Limb (tissue), 2 donors: ENCODE results near the gene DNAI7.

ENCODE experiments used
- DNase-seq, 2 donors: peaks; one replicate each; pipeline ENCODE4 v3.0.0-alpha.2; 2016; ENCODE audit errors: extremely low spot score in 2 of 2

DNAI7 gene

DNA sequence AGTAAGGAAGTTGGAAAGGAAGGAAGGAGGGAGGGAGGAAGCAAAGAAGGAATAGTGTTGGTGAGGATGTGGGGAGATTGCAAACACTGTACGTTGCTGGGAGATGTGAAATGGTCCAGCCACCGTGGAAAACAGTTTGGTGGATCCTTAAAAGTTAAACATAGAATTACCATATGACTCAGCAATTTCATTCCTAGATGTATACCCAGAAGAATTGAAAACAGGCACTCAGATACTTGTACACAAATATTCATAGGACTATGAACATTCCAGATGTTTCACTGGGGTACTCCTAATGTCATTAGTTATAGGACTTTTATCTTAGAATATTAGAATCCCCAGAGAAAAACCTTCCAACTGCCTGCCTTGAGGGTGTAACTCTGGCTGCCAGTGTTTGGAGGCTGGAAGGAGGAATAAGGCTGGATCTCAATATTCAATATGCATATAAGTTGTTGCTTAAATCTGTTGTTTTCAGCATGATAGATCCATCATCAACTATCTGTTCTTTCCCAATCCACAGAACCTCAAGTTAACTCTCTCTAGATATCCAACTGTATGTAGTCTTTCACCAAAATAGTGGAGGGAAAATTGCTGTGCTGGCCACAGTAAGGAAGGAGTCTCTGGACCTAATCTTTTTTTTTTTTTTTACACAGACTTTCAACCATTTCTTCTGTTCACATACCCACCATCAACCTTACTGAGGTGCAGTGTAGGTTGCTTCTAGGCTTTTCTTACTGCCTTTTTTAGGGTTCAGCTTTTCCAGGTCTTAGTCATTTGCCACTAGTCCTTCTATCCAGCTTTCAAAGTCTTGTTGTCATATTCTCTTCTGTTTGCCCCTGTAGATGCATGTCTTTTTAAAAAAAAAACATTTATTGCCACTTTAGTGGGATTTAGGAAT lies 94.5 kb downstream of the DNAI7 start:
- DNase-seq: no peak

DNA sequence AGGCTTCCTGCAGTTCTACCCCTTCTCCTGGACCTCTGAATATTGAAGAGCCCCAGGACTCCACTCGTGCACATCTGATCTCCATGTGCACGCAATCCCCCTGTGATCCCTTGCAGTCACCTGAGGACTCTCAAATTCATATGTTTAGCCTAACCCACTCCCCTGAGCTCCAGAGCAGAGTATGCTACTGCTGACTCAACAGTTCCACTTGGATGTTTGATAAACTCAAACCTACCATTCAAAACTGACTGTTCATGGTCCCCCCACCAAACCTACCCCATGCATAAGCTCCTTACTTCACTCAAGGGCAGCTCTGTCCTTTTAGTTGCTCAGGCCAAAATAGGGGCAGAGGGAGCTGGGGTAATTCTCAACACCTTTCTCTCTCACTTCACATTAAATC lies 96.0 kb downstream of the DNAI7 start:
- no peak for DNase-seq

DNA sequence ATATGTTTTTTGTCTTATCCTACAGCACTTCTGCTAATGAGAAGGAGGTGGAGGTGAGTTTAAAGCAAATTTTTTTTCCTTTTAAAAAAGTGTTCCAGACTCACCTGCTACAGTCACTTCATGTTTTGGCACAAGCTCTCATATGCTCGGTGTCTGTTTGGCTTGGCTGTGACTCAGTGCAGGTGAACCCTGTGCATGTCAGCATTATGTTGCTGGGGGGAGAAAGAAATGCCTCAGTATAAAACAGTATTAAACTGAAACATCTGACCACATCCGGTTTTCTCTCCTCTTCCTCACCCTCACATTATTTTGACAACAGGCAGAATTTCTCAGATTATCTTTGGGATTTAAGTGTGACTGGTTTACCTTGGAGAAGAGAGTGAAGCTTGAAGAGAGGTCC lies 105.2 kb downstream of the DNAI7 start:
- no peak for DNase-seq

DNA sequence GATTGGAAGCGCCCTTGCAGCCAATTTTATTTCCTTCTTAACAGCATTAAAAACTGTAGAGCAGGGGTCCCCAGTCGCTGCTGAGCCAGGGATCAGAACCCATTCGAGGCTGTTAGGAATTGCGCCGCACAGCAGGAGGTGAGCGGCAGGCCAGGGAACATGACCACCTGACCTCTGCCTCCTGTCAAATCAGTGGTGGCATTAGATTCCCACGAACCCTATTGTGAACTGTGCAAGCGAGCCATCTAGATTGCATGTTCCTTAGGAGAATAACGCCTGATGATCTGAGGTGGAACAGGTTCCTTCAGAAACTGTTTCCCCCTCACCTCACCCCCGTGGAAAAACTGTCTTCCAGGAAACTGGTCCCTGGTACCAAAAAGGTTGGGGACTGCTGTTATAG lies 107.4 kb downstream of the DNAI7 start:
- no peak for DNase-seq

DNA sequence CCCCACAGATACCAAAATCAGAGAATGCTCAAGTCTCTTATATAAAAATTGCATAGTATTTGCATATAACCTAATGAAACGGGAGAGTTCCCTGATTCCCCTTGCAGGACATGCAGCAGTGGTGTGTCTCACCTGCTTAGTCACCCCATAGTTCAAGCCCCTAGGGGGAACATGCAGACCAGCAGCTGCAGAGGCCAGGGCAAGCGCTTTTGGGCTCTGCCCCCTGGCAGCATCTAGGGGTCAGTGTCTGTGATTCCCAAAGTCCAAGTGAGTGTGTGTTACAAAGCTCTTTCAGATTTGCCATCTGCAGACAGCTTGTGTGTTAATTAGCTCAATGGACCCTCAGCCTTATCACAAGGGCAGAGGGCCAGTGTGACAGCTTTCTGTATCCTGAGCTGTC lies 110.1 kb downstream of the DNAI7 start:
- DNase-seq: no peak

- DNase-seq: no peak
These were observed 111.7 kb downstream of the DNAI7 start for GRCh38 chr12:25083211-25083610.

DNA sequence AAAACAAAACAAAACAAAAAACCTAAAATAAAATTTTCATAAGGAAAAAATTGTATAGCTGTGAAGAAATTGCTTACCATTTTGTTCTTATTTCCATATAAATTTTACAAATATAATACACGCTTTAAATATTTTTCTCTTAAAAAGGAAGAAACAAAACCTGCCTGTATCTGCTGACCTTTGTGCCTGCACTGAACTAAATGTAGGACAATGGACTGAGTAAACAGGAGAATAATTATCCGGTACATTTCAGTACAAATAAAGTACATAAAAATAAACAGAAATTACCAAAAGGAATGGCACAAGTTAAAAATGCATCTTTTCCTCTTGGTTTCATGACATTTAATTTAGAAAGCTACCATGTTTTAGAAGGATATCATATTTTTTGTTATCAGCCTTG lies 112.3 kb downstream of the DNAI7 start:
- DNase-seq: no peak

GRCh38 chr12:25079393-25079792 lies 115.6 kb downstream of the DNAI7 start:
- no peak for DNase-seq

GRCh38 chr12:25074954-25075353 lies 120.0 kb downstream of the DNAI7 start:
- DNase-seq: no peak

DNA sequence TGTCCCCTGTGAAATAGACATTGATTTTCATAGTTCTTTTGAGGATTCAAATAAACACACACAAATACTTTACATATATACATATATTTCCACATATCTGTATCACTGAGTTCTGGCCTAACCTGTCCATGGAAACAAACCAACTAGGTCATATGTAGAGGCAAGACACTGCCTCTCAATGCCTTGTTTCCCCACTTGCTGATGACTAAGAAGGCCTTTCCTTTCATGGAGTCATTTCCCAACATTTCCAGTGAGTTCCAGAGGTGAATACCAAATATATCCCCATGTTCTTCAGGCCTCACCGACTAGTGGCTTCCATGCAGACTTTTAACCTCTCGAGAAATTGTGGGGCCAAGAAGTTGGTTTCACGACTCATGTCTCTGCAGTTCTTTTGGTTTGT lies 120.8 kb downstream of the DNAI7 start:
- DNase-seq: no peak

GRCh38 chr12:25072906-25073650 lies 121.9 kb downstream of the DNAI7 start:
- no peak for DNase-seq

DNA sequence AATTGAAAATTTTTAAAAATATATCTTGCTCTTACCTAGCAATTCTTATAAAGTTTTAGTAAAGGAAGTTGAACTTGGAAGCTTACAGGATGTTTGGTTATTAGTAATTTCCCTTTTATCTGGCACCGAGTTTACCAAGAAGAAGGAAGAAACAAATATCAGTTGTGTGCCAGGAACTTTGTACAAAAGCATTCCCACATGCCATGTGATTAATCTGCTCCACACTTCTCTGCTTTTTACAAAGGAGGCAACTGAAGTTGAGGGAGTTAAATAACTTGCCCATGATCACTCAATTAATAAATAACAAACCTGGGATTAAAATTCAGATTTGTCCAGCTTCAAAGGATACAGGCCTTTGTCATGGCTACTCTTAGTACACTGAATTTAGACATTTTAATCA lies 123.6 kb downstream of the DNAI7 start:
- no peak for DNase-seq

GRCh38 chr12:25069224-25069623 lies 125.7 kb downstream of the DNAI7 start:
- no peak for DNase-seq

GRCh38 chr12:25065035-25065434 lies 129.9 kb downstream of the DNAI7 start:
- DNase-seq: no peak

DNA sequence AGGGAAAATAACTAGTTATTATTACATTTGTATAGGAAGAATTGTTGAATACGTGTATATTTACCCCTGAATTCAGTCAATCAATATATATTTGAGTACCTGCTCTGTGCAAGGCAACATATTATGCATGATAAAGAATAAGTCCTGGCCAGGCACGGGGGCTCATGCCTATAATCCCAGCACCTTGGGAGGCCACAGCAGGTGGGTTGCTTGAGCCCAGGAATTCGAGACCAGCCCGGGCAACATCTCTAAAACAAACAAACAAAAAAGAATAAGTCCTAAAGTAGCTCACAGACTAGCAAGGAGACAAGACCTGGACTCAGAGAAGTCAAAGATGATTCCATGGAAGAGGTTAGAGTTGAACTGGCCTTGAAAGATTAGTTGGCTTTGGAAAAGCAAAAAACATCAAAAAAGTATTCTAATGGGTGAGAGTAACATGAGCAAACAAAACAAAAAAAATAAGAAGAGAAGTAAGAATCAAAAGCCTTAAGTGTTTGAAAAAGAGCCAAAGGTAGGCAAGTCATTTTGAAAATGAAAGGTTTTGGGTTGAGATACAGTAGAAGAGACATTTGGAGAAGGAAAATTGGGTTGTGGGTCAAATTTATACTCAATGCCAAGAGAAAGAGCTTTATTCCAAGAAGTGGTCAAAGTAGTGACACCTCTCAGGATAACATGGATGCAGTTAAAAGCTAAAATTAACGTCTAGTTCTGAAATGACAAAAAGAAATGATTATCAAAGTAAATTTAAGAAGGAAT lies 130.9 kb downstream of the DNAI7 start:
- DNase-seq: no peak

DNA sequence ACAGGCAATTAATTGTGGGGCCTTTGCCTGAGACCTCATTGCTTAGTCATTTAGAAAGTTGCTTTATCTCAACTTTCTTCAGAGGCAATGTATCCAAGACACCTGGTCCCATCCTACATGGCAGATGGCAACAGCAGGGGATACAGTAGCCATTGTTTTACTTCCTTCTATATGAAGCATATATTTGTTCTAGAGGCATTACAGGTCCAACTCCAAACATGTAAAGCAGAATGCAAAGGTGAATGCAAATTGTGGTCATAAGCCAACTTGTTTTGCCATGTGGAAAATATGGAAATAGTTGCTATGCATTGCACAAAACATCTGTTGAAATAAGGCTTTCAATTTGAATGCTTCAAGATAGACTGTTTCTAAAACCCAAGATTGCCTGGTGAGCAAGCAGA lies 136.3 kb downstream of the DNAI7 start:
- DNase-seq: no peak
